Thyroid gland (tissue), 4 donors: ENCODE measurements around the gene PLXNC1.

Experiments
- CTCF ChIP-seq, 6 experiments: fragments of 200-600 bp in 3 of 6; fragments of 450-650 bp in 3 of 6; sonication (generic) in 3 of 6; IDR thresholded peaks; one replicate each; pipeline ENCODE4 v1.5.1; 2016 to 2019; ENCODE audit warnings: antibody characterized with exemption in 6 of 6, mild to moderate bottlenecking in 2 of 6, inconsistent platforms in 1 of 6, moderate library complexity in 1 of 6
- POLR2A ChIP-seq, 2 donors: fragments of 450-650 bp; IDR thresholded peaks; one replicate each; pipeline ENCODE4 v1.6.1; 2017; ENCODE audit warnings: antibody characterized with exemption in 2 of 2, mild to moderate bottlenecking in 2 of 2, moderate library complexity in 1 of 2

- TF ChIP-seq CTCF (IDR thresholded peaks at IDR 0.05) (no peak), POLR2A (IDR thresholded peaks at IDR 0.05) (no peak)
Observed at GRCh38 chr12:94114166-94114565, 34.2 kb upstream of the PLXNC1 start.
